B cell (primary cell): ENCODE measurements around the gene EPHB1. TPM values are rescaled to one million over a fixed set of nuclear protein-coding genes. Genes with fewer than 3 reads are reported as not detected.

Experiments
- ATAC-seq: fragments of 200-7000 bp; cut with Tn5 transposase; one replicate; pipeline ENCODE4 v1.10.0; 2021; ENCODE audit warnings: low read depth, mild to moderate bottlenecking, moderate number of reproducible peaks, moderate library complexity
- CTCF ChIA-PET: fragments of 350-600 bp; sonication (Branson Sonifier 250); formaldehyde crosslinking; loops from one replicate; lab custom pipeline; 2021; ENCODE audit warnings: antibody characterized with exemption, inconsistent platforms; lab: Charles Lee
- POLR2A ChIA-PET: fragments of 350-600 bp; sonication (Branson Sonifier 250); formaldehyde crosslinking; loops from one replicate; lab custom pipeline; 2021; ENCODE audit warnings: antibody characterized with exemption; lab: Charles Lee
- DNase-seq: peaks from one replicate; pipeline ENCODE4 v3.0.0; 2013
- H2AFZ ChIP-seq: 2 replicates; pipeline ENCODE4 v1.6.1; 2012; ENCODE audit warnings: mild to moderate bottlenecking, low read depth, low read length; ENCODE audit not compliant: insufficient read depth, poor library complexity, severe bottlenecking
- H3K27ac ChIP-seq, 2 donors: 1 replicate in 1 of 2; 2 replicates in 1 of 2; pipeline ENCODE4 v1.5.1; 2012 to 2013; ENCODE audit warnings: low read length in 2 of 2, mild to moderate bottlenecking in 2 of 2, moderate library complexity in 1 of 2
- H3K27me3 ChIP-seq, 4 experiments: fragments of 200-600 bp in 1 of 4; sonication (generic) in 1 of 4; replicated peaks in 1 of 4; 1 replicate in 2 of 4; 2 replicates in 2 of 4; pipeline versions ENCODE4 v1.6.1 to v1.7.0; 2013 to 2016; ENCODE audit warnings: low read length in 3 of 4, mild to moderate bottlenecking in 2 of 4, mixed read lengths in 1 of 4, moderate library complexity in 1 of 4; ENCODE audit not compliant: insufficient read depth in 4 of 4, control insufficient read depth in 3 of 4; ENCODE audit errors: control extremely low read depth in 1 of 4
- H3K36me3 ChIP-seq, 2 experiments: replicated peaks in 1 of 2; 1 replicate in 1 of 2; 2 replicates in 1 of 2; pipeline versions ENCODE4 v1.6.1 to v1.7.1; 2013; ENCODE audit warnings: low read length in 1 of 2; ENCODE audit not compliant: insufficient read depth in 2 of 2, control insufficient read depth in 1 of 2; ENCODE audit errors: control extremely low read depth in 1 of 2, extremely low read depth in 1 of 2
- H3K4me1 ChIP-seq, 2 donors: fragments of 200-600 bp in 1 of 2; sonication (generic) in 1 of 2; 1 replicate in 1 of 2; 2 replicates in 1 of 2; pipeline versions ENCODE4 v1.5.1 to v1.6.1; 2013 to 2017; ENCODE audit warnings: low read length in 2 of 2; ENCODE audit not compliant: control insufficient read depth in 2 of 2, insufficient read depth in 2 of 2
- H3K4me2 ChIP-seq: replicated peaks from 2 replicates; pipeline ENCODE3; 2012; ENCODE audit warnings: mild to moderate bottlenecking, low read depth, low read length; ENCODE audit not compliant: poor library complexity, severe bottlenecking
- H3K4me3 ChIP-seq, 5 experiments: fragments of 200-600 bp in 1 of 5; sonication (generic) in 1 of 5; 1 replicate in 3 of 5; 2 replicates in 2 of 5; pipeline versions ENCODE4 v1.5.1 to v1.7.0; 2011 to 2016; ENCODE audit warnings: low read length in 4 of 5, mild to moderate bottlenecking in 4 of 5, low read depth in 2 of 5, control low read depth in 1 of 5, moderate library complexity in 1 of 5; ENCODE audit not compliant: insufficient read depth in 1 of 5; ENCODE audit errors: control extremely low read depth in 1 of 5, extremely low read depth in 1 of 5
- H3K79me2 ChIP-seq: fragments of 200-600 bp; sonication (generic); one replicate; pipeline ENCODE4 v1.6.0; 2016; ENCODE audit warnings: low read length; ENCODE audit not compliant: control insufficient read depth, insufficient read depth
- H3K9ac ChIP-seq: fragments of 200-600 bp; sonication (generic); 2 replicates; pipeline ENCODE4 v1.6.1; 2017; ENCODE audit warnings: mild to moderate bottlenecking, low read length, moderate library complexity
- H3K9me3 ChIP-seq, 3 donors: one replicate each; pipeline versions ENCODE4 v1.6.1 to v1.7.1; 2013; ENCODE audit warnings: low read length in 2 of 3; ENCODE audit not compliant: control insufficient read depth in 2 of 3, insufficient read depth in 1 of 3; ENCODE audit errors: control extremely low read depth in 1 of 3
- H4K20me1 ChIP-seq: 2 replicates; pipeline ENCODE4 v1.6.0; 2012; ENCODE audit warnings: mild to moderate bottlenecking, low read length; ENCODE audit not compliant: insufficient read depth, control insufficient read depth, poor library complexity, severe bottlenecking
- H3K27ac Mint-ChIP-seq: one replicate; pipeline ENCODE4 v1.8.0; 2021; ENCODE audit warnings: mixed read lengths
- H3K27me3 Mint-ChIP-seq: one replicate; pipeline ENCODE4 v1.8.0; 2021; ENCODE audit warnings: mixed read lengths
- H3K4me1 Mint-ChIP-seq: one replicate; pipeline ENCODE4 v1.8.0; 2021; ENCODE audit warnings: mixed read lengths
- H3K4me3 Mint-ChIP-seq: one replicate; pipeline ENCODE4 v1.8.0; 2021; ENCODE audit warnings: mixed read lengths
- H3K9me3 Mint-ChIP-seq: one replicate; pipeline ENCODE4 v1.8.0; 2022; ENCODE audit warnings: mixed read lengths; ENCODE audit not compliant: insufficient read depth
- EZH2 ChIP-seq: IDR thresholded peaks from 2 replicates; pipeline ENCODE4 v1.6.1; 2012; ENCODE audit warnings: borderline replicate concordance, low read depth, mild to moderate bottlenecking, moderate library complexity, low read length; ENCODE audit not compliant: insufficient read depth, poor library complexity, severe bottlenecking
- WGBS: methylation state at CpG from one replicate; pipeline ENCODE4 v1.1.5; 2013; ENCODE audit warnings: missing lambda C conversion rate; ENCODE audit not compliant: insufficient coverage; 5-methylcytosine and 5-hydroxymethylcytosine counted together
- intact Hi-C: fragments of 100-400 bp; cut with micrococcal nuclease; formaldehyde crosslinking; loops from one replicate; pipeline ENCODE4 v1.10.0; 2022
- polyA plus RNA-seq: library from polyadenylated mRNA; depleted of rRNA; stranded (reverse); fragments of >200 nt; gene quantifications from 2 replicates; pipeline ENCODE4 v1.2.3, GENCODE V29; 2012
- total RNA-seq, 2 donors: library from RNA; stranded (reverse); fragments of 120-200 nt in 1 of 2; gene quantifications; 1 replicate in 1 of 2; 2 replicates in 1 of 2; pipeline versions ENCODE4 v1.2.3 to v1.2.4, GENCODE V29; 2013 to 2022
- TF ChIP-seq, protein P1 (sequence below): fragments of 200-600 bp; IDR thresholded peaks from one replicate; pipeline ENCODE4 v1.8.0; 2022; ENCODE audit warnings: antibody characterized with exemption, mild to moderate bottlenecking

The EPHB1 gene
- total and polyA plus RNA-seq, 2 donors (not counting 1 experiment from before 2014, with no cell fraction given), result 0.01 TPM; not detected in 1

DNA sequence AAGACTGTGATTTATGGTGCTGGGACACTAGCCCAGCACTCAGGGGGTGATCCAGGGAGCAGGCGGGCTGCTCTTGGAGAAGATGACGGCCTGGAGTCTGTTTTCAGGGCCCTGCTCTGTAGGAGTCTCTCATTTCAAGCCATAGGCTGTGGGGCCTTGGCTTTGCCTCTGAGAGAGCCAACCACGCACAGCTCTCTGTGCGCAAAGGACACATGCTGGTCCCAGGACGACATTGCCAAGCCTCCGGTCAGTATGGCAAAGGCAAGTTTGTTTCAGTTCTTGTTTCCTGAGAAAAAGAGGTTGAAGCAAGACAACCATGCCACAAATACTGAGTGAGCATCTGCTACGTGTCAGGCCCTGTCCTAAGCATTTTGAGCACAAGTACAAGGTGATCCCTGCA lies 197.1 kb downstream of the EPHB1 start:
- ChIA-PET CTCF (no interaction called here), POLR2A (no interaction called here)
- Mint-ChIP-seq H3K9me3 (no peaks in the 10 kb centered on the region), H3K4me3 (no peak overlapping the region), H3K27ac (no peak overlapping the region), H3K27me3 (peaks cover 2% of the 10 kb centered on the region), H3K4me1 (no peaks in the 10 kb centered on the region)
- no peaks in the 10 kb centered on the region for H4K20me1 ChIP-seq
- no peak overlapping the region for H3K4me2 ChIP-seq
- no peaks in the 10 kb centered on the region for H3K4me1 ChIP-seq
- H3K9ac ChIP-seq, result no peak overlapping the region
- H3K9me3 ChIP-seq, result no peaks in the 10 kb centered on the region
- DNase-seq (no peak), ATAC-seq (no peak)
- H3K4me3 ChIP-seq, result no peak overlapping the region
- intact Hi-C loops, result no loop called here
- whole genome bisulfite sequencing, result 92% methylated on average over 7 of the region's 7 CpGs
- no peak overlapping the region for H3K27ac ChIP-seq
- TF ChIP-seq EZH2, result no peak
- TF ChIP-seq, protein P1, sequence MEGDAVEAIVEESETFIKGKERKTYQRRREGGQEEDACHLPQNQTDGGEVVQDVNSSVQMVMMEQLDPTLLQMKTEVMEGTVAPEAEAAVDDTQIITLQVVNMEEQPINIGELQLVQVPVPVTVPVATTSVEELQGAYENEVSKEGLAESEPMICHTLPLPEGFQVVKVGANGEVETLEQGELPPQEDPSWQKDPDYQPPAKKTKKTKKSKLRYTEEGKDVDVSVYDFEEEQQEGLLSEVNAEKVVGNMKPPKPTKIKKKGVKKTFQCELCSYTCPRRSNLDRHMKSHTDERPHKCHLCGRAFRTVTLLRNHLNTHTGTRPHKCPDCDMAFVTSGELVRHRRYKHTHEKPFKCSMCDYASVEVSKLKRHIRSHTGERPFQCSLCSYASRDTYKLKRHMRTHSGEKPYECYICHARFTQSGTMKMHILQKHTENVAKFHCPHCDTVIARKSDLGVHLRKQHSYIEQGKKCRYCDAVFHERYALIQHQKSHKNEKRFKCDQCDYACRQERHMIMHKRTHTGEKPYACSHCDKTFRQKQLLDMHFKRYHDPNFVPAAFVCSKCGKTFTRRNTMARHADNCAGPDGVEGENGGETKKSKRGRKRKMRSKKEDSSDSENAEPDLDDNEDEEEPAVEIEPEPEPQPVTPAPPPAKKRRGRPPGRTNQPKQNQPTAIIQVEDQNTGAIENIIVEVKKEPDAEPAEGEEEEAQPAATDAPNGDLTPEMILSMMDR, result no peak
- H2AFZ ChIP-seq, result no peak overlapping the region
- no peaks in the 10 kb centered on the region for H3K79me2 ChIP-seq
- no peaks in the 10 kb centered on the region for H3K27me3 ChIP-seq
- H3K36me3 ChIP-seq, result no peaks in the 10 kb centered on the region

DNA sequence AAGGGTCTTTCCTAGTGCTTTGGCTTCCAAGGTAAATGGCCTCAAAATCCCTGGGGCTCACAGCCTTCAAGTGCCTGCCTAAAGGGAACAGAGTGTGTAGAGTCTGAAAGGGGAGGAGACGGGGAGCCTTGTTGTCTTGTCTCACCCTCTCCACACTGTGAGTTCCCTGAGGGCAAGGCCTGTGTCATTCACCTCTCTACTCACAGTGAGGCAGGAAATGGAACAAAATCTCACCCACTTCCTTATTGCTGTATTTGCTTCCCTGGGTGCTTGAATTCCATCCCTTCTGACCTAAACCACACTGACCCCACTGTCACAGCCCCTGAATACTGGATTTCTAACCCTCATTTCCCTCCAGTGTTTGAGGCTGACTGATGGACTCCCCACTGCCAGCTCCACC lies 197.5 kb downstream of the EPHB1 start:
- Mint-ChIP-seq H3K4me1 (no peaks in the 10 kb centered on the region), H3K9me3 (no peaks in the 10 kb centered on the region), H3K4me3 (no peak overlapping the region), H3K27ac (no peak overlapping the region), H3K27me3 (peaks cover 2% of the 10 kb centered on the region)
- Histone ChIP-seq H3K9me3 (no peaks in the 10 kb centered on the region), H3K36me3 (no peaks in the 10 kb centered on the region), H3K79me2 (no peaks in the 10 kb centered on the region), H3K27me3 (no peaks in the 10 kb centered on the region), H3K4me3 (no peak overlapping the region), H3K4me1 (no peaks in the 10 kb centered on the region), H2AFZ (no peak overlapping the region), H4K20me1 (no peaks in the 10 kb centered on the region), H3K27ac (no peak overlapping the region), H3K4me2 (no peak overlapping the region), H3K9ac (no peak overlapping the region)
- no peak for ATAC-seq
- POLR2A ChIA-PET, result no interaction called here
- TF ChIP-seq EZH2, result no peak
- TF ChIP-seq, protein P1, result no peak
- DNase-seq, result no peak
- intact Hi-C loops, result no loop called here
- CTCF ChIA-PET, result no interaction called here
- WGBS, result no CpG with 5 or more reads among the region's 1 CpG
